Astrocyte (in vitro differentiated cells and primary cell): ENCODE data around the gene CDKN2B. TPM values are rescaled to one million over a fixed set of nuclear protein-coding genes. Genes with fewer than 3 reads are reported as not detected.

ENCODE experiments used
- DNase-seq: peaks from one replicate; pipeline ENCODE4 v3.0.0-alpha.2; 2010; ENCODE audit warnings: low read depth
- FAIRE-seq: peaks from 2 replicates; lab custom pipeline; 2011; peaks lifted over from hg19 to GRCh38; lab: Jason Lieb, UNC
- H2AFZ ChIP-seq: 2 replicates; pipeline ENCODE4 v1.6.0; 2012; ENCODE audit warnings: low read depth, low read length, inconsistent platforms
- H3K27ac ChIP-seq: 2 replicates; pipeline ENCODE4 v1.5.1; 2011; ENCODE audit warnings: low read depth, low read length, inconsistent platforms
- H3K27me3 ChIP-seq: 2 replicates; pipeline ENCODE4 v1.6.0; 2011; ENCODE audit warnings: low read length, inconsistent platforms; ENCODE audit not compliant: insufficient read depth
- H3K36me3 ChIP-seq: 2 replicates; pipeline ENCODE4 v1.5.1; 2011; ENCODE audit warnings: low read length, inconsistent platforms; ENCODE audit not compliant: insufficient read depth
- H3K4me1 ChIP-seq: 2 replicates; pipeline ENCODE4 v1.5.1; 2011; ENCODE audit warnings: low read length, inconsistent platforms; ENCODE audit not compliant: insufficient read depth
- H3K4me2 ChIP-seq: 2 replicates; pipeline ENCODE4 v1.6.0; 2012; ENCODE audit warnings: low read length, inconsistent platforms
- H3K4me3 ChIP-seq: 2 replicates; pipeline ENCODE4 v1.5.1; 2011; ENCODE audit warnings: low read depth, mild to moderate bottlenecking, low read length, inconsistent platforms; ENCODE audit not compliant: insufficient read depth
- H3K79me2 ChIP-seq: 2 replicates; pipeline ENCODE4 v1.6.0; 2012; ENCODE audit warnings: mild to moderate bottlenecking, low read length, inconsistent platforms; ENCODE audit not compliant: insufficient read depth
- H3K9ac ChIP-seq: 2 replicates; pipeline ENCODE4 v1.6.0; 2012; ENCODE audit warnings: mild to moderate bottlenecking, low read length, inconsistent platforms
- H3K9me3 ChIP-seq: 2 replicates; pipeline ENCODE4 v1.5.1; 2012; ENCODE audit warnings: low read depth, mild to moderate bottlenecking, low read length, inconsistent platforms; ENCODE audit not compliant: insufficient read depth
- H4K20me1 ChIP-seq: 2 replicates; pipeline ENCODE4 v1.6.0; 2012; ENCODE audit warnings: low read length, inconsistent platforms; ENCODE audit not compliant: insufficient read depth
- H3K27ac Mint-ChIP-seq: one replicate; pipeline ENCODE4 v1.8.0; 2021; ENCODE audit warnings: mild to moderate bottlenecking, mixed read lengths; ENCODE audit not compliant: unreplicated experiment
- H3K27me3 Mint-ChIP-seq: one replicate; pipeline ENCODE4 v1.8.0; 2021; ENCODE audit warnings: low read depth, mixed read lengths; ENCODE audit not compliant: unreplicated experiment
- H3K36me3 Mint-ChIP-seq: one replicate; pipeline ENCODE4 v1.8.0; 2021; ENCODE audit warnings: low read depth, mixed read lengths; ENCODE audit not compliant: unreplicated experiment
- H3K4me1 Mint-ChIP-seq: one replicate; pipeline ENCODE4 v1.8.0; 2021; ENCODE audit warnings: low read depth, mixed read lengths; ENCODE audit not compliant: unreplicated experiment
- H3K4me3 Mint-ChIP-seq: one replicate; pipeline ENCODE4 v1.8.0; 2021; ENCODE audit warnings: mild to moderate bottlenecking, moderate library complexity, mixed read lengths; ENCODE audit not compliant: unreplicated experiment
- H3K9me3 Mint-ChIP-seq: one replicate; pipeline ENCODE4 v1.8.0; 2021; ENCODE audit warnings: mild to moderate bottlenecking, mixed read lengths; ENCODE audit not compliant: unreplicated experiment
- EZH2 ChIP-seq: IDR thresholded peaks from 2 replicates; pipeline ENCODE4 v1.6.1; 2012; ENCODE audit warnings: mild to moderate bottlenecking, low read length, inconsistent platforms; ENCODE audit not compliant: insufficient read depth
- total RNA-seq: library from RNA; stranded (reverse); gene quantifications from 2 replicates; pipeline ENCODE4 v1.2.1, GENCODE V29; 2021
- TF ChIP-seq, protein P1 (sequence below): IDR thresholded peaks from 2 replicates; pipeline ENCODE4 v1.5.1; 2011; ENCODE audit warnings: low read depth, mild to moderate bottlenecking, inconsistent platforms, low read length, moderate library complexity; ENCODE audit not compliant: insufficient read depth

Gene CDKN2B
- total RNA-seq, 1 donor from 2014 or later: 306 TPM

DNA sequence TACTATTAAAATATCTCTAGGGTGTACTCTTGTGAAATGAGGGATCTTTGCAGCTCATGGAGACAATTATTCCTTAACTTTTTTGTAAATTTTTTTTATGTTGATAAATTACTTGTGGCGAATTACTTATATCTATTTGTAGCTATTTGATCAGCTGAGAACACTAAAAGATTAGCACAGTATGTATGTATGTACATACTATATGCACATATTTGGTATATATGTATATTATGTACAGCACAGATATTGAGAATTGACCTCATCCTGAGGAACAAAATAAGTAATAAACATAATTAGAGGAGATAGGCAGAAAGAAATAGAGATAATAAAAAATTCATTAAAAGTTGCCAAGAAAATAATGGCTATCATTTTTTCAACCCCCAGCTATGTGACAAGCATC lies 26.7 kb downstream of the CDKN2B start:
- Mint-ChIP-seq H3K27me3 (peaks cover 59% of the 10 kb centered on the region), H3K36me3 (peaks cover 2% of the 10 kb centered on the region), H3K4me1 (peaks cover 2% of the 10 kb centered on the region), H3K4me3 (no peak overlapping the region), H3K9me3 (peaks cover 4% of the 10 kb centered on the region), H3K27ac (no peak overlapping the region)
- Histone ChIP-seq H3K4me1 (peaks cover 6% of the 10 kb centered on the region), H3K4me3 (no peak overlapping the region), H3K9me3 (no peaks in the 10 kb centered on the region), H3K4me2 (no peak overlapping the region), H3K79me2 (peaks cover 7% of the 10 kb centered on the region), H2AFZ (no peak overlapping the region), H4K20me1 (peaks cover 19% of the 10 kb centered on the region), H3K9ac (no peak overlapping the region), H3K27me3 (peaks cover 15% of the 10 kb centered on the region), H3K27ac (no peak overlapping the region), H3K36me3 (no peaks in the 10 kb centered on the region)
- DNase-seq (no peak), FAIRE-seq (no peak)
- TF ChIP-seq, protein P1, sequence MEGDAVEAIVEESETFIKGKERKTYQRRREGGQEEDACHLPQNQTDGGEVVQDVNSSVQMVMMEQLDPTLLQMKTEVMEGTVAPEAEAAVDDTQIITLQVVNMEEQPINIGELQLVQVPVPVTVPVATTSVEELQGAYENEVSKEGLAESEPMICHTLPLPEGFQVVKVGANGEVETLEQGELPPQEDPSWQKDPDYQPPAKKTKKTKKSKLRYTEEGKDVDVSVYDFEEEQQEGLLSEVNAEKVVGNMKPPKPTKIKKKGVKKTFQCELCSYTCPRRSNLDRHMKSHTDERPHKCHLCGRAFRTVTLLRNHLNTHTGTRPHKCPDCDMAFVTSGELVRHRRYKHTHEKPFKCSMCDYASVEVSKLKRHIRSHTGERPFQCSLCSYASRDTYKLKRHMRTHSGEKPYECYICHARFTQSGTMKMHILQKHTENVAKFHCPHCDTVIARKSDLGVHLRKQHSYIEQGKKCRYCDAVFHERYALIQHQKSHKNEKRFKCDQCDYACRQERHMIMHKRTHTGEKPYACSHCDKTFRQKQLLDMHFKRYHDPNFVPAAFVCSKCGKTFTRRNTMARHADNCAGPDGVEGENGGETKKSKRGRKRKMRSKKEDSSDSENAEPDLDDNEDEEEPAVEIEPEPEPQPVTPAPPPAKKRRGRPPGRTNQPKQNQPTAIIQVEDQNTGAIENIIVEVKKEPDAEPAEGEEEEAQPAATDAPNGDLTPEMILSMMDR: no peak
- TF ChIP-seq EZH2: no peak

DNA sequence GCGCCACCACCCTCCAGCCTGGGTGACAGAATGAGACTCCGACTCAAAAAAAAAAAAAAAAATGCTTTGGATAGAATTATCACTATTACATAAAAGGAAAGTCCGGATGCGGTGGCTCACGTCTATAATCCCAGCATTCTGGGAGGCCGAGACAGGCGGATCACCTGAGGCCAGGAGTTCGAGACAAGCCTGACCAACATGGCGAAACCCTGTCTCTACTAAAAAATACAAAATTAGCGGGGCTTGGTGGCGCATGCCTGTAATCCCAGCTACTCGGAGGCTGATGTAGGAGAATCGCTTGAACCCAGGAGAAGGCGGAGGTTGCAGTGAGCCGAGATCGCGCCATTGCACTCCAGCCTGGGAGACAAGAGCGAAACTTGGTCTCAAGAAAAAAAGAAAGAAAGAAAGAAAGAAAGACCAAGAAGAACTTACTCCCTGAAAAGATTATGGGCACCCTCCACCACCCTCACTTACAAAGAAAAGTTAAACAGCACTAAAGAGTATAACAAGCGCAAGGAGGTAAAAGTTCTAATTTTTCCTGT lies 32.7 kb downstream of the CDKN2B start:
- H3K27me3 Mint-ChIP-seq: peaks cover 74% of the 10 kb centered on the region
- Histone ChIP-seq H3K27me3 (peaks cover 51% of the 10 kb centered on the region), H3K4me3 (no peak overlapping the region), H3K79me2 (peaks cover 2% of the 10 kb centered on the region), H4K20me1 (peaks cover 67% of the 10 kb centered on the region), H3K27ac (no peak overlapping the region), H3K9ac (no peak overlapping the region), H2AFZ (no peak overlapping the region), H3K9me3 (no peaks in the 10 kb centered on the region), H3K4me2 (peak overlapping the region; percentile 17), H3K4me1 (no peaks in the 10 kb centered on the region), H3K36me3 (no peaks in the 10 kb centered on the region)
- H3K4me3 Mint-ChIP-seq: no peak overlapping the region
- DNase-seq (no peak), FAIRE-seq (no peak)
- H3K36me3 Mint-ChIP-seq: peaks cover 3% of the 10 kb centered on the region
- peaks cover 13% of the 10 kb centered on the region for H3K9me3 Mint-ChIP-seq
- H3K4me1 Mint-ChIP-seq: peaks cover 3% of the 10 kb centered on the region
- no peak overlapping the region for H3K27ac Mint-ChIP-seq
- TF ChIP-seq, protein P1: no peak
- peak; percentile 13 for TF ChIP-seq EZH2

DNA sequence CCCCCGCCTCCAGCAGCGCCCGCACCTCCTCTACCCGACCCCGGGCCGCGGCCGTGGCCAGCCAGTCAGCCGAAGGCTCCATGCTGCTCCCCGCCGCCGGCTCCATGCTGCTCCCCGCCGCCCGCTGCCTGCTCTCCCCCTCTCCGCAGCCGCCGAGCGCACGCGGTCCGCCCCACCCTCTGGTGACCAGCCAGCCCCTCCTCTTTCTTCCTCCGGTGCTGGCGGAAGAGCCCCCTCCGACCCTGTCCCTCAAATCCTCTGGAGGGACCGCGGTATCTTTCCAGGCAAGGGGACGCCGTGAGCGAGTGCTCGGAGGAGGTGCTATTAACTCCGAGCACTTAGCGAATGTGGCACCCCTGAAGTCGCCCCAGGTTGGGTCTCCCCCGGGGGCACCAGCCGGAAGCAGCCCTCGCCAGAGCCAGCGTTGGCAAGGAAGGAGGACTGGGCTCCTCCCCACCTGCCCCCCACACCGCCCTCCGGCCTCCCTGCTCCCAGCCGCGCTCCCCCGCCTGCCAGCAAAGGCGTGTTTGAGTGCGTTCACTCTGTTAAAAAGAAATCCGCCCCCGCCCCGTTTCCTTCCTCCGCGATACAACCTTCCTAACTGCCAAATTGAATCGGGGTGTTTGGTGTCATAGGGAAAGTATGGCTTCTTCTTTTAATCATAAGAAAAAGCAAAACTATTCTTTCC lies 34.2 kb downstream of the CDKN2B start:
- peaks cover 8% of the 10 kb centered on the region for H3K36me3 ChIP-seq
- H2AFZ ChIP-seq: peak overlapping the region; percentile 54
- H3K4me3 Mint-ChIP-seq: peak overlapping the region; percentile 96
- peak overlapping the region; percentile 75 for H3K4me3 ChIP-seq
- peaks cover 4% of the 10 kb centered on the region for H3K9me3 ChIP-seq
- H3K79me2 ChIP-seq: peaks cover under 1% of the 10 kb centered on the region
- H3K27ac ChIP-seq: peak overlapping the region; percentile 55
- FAIRE-seq: no peak
- peaks cover 81% of the 10 kb centered on the region for H4K20me1 ChIP-seq
- H3K36me3 Mint-ChIP-seq: peaks cover 15% of the 10 kb centered on the region
- H3K4me1 Mint-ChIP-seq: peaks cover 3% of the 10 kb centered on the region
- H3K9ac ChIP-seq: peak overlapping the region; percentile 77
- peak; percentile 56 for DNase-seq
- peaks cover 79% of the 10 kb centered on the region for H3K27me3 Mint-ChIP-seq
- TF ChIP-seq, protein P1: no peak
- peak; percentile 17 for TF ChIP-seq EZH2
- H3K4me2 ChIP-seq: peak overlapping the region; percentile 95
- peaks cover 4% of the 10 kb centered on the region for H3K4me1 ChIP-seq
- H3K27me3 ChIP-seq: peaks cover 66% of the 10 kb centered on the region
- peaks cover 20% of the 10 kb centered on the region for H3K9me3 Mint-ChIP-seq
- H3K27ac Mint-ChIP-seq: peak overlapping the region; percentile 93
